WTC11 (cell line): ENCODE data around the gene ANXA2. TPM values are rescaled to one million over a fixed set of nuclear protein-coding genes. Genes with fewer than 3 reads are reported as not detected.

ENCODE experiments used
- ATAC-seq: fragments of 200-7000 bp; cut with Tn5 transposase; 2 replicates; pipeline ENCODE4 v1.10.0; 2021; ENCODE audit warnings: mild to moderate bottlenecking, moderate library complexity
- CTCF ChIA-PET: fragments of 300-600 bp; sonication (Branson Sonifier 250); formaldehyde crosslinking; loops from one replicate; lab custom pipeline; 2021; ENCODE audit warnings: antibody characterized with exemption; lab: Charles Lee
- POLR2A ChIA-PET: fragments of 350-600 bp; sonication (Branson Sonifier 250); formaldehyde crosslinking; loops from one replicate; lab custom pipeline; 2021; ENCODE audit warnings: antibody characterized with exemption; lab: Charles Lee
- DNase-seq: peaks from one replicate; pipeline ENCODE4 v3.0.0; 2021; ENCODE audit warnings: low spot score
- H3K27ac Mint-ChIP-seq: 2 replicates; pipeline ENCODE4 v1.8.0; 2021; ENCODE audit warnings: mixed read lengths
- H3K27me3 Mint-ChIP-seq: 2 replicates; pipeline ENCODE4 v1.8.0; 2021; ENCODE audit warnings: low read depth, mild to moderate bottlenecking, moderate library complexity, mixed read lengths
- H3K36me3 Mint-ChIP-seq: 2 replicates; pipeline ENCODE4 v1.8.0; 2021; ENCODE audit warnings: mixed read lengths
- H3K4me1 Mint-ChIP-seq: 2 replicates; pipeline ENCODE4 v1.8.0; 2022; ENCODE audit warnings: mixed read lengths
- H3K4me3 Mint-ChIP-seq: 2 replicates; pipeline ENCODE4 v1.8.0; 2021; ENCODE audit warnings: mild to moderate bottlenecking, moderate library complexity, mixed read lengths
- H3K9me3 Mint-ChIP-seq: 2 replicates; pipeline ENCODE4 v1.8.0; 2021; ENCODE audit warnings: mixed read lengths
- FOXK1 ChIP-seq: sonication (generic); formaldehyde crosslinking; IDR thresholded peaks from 2 replicates; pipeline ENCODE4 v1.8.0; 2022; ENCODE audit warnings: mild to moderate bottlenecking, moderate library complexity, missing genetic modification reagents
- NFATC4 ChIP-seq: fragments of 250-450 bp; sonication (Bioruptor Pico); IDR thresholded peaks from 2 replicates; pipeline ENCODE4 v1.9.0; 2021; ENCODE audit warnings: mild to moderate bottlenecking
- PRRX2 ChIP-seq: fragments of 250-450 bp; sonication (Bioruptor Pico); IDR thresholded peaks from 2 replicates; pipeline ENCODE4 v1.8.0; 2021; ENCODE audit warnings: mild to moderate bottlenecking
- RORB ChIP-seq: fragments of 250-450 bp; sonication (Bioruptor Pico); IDR thresholded peaks from 2 replicates; pipeline ENCODE4 v1.9.0; 2021; ENCODE audit warnings: mild to moderate bottlenecking
- SP1 ChIP-seq: sonication (generic); formaldehyde crosslinking; conservative IDR thresholded peaks from 2 replicates; pipeline ENCODE4 v1.8.1; 2022; ENCODE audit warnings: missing genetic modification reagents
- ZNF219 ChIP-seq: sonication (generic); formaldehyde crosslinking; IDR thresholded peaks from 2 replicates; pipeline ENCODE4 v1.8.0; 2023; ENCODE audit warnings: missing genetic modification reagents, mild to moderate bottlenecking, borderline replicate concordance
- ZNF232 ChIP-seq: sonication (generic); formaldehyde crosslinking; IDR thresholded peaks from 2 replicates; pipeline ENCODE4 v1.8.0; 2022; ENCODE audit warnings: mild to moderate bottlenecking, missing genetic modification reagents
- total RNA-seq: library from RNA; stranded (reverse); gene quantifications from 3 replicates; pipeline ENCODE4 v1.2.3, GENCODE V29; 2021
- TF ChIP-seq, protein P1 (sequence below): sonication (generic); formaldehyde crosslinking; IDR thresholded peaks from 2 replicates; pipeline ENCODE4 v1.8.1; 2023; ENCODE audit warnings: mild to moderate bottlenecking, missing genetic modification reagents, borderline replicate concordance
- TF ChIP-seq, protein P2 (sequence below): fragments of 250-450 bp; sonication (Bioruptor Pico); IDR thresholded peaks from 2 replicates; pipeline ENCODE4 v1.9.0; 2021; ENCODE audit warnings: mild to moderate bottlenecking
- TF ChIP-seq, protein P3 (sequence below): sonication (generic); formaldehyde crosslinking; IDR thresholded peaks from 2 replicates; pipeline ENCODE4 v1.8.1; 2023; ENCODE audit warnings: mild to moderate bottlenecking, missing genetic modification reagents, moderate library complexity
- TF ChIP-seq, protein P4 (sequence below): sonication (generic); formaldehyde crosslinking; IDR thresholded peaks from 2 replicates; pipeline ENCODE4 v1.8.0; 2023; ENCODE audit warnings: mild to moderate bottlenecking, missing genetic modification reagents
- TF ChIP-seq, protein P5 (sequence below): sonication (generic); formaldehyde crosslinking; conservative IDR thresholded peaks from 2 replicates; pipeline ENCODE4 v1.8.1; 2022; ENCODE audit warnings: mild to moderate bottlenecking, missing genetic modification reagents
- TF ChIP-seq, protein P6 (sequence below): sonication (generic); formaldehyde crosslinking; IDR thresholded peaks from 2 replicates; pipeline ENCODE4 v1.8.0; 2022; ENCODE audit warnings: mild to moderate bottlenecking, missing genetic modification reagents
- TF ChIP-seq, protein P7 (sequence below): fragments of 250-450 bp; sonication (Bioruptor Pico); IDR thresholded peaks from 2 replicates; pipeline ENCODE4 v1.9.0; 2021; ENCODE audit warnings: mild to moderate bottlenecking
- TF ChIP-seq, protein P8 (sequence below): fragments of 250-450 bp; sonication (Bioruptor Pico); IDR thresholded peaks from 2 replicates; pipeline ENCODE4 v1.9.0; 2021; ENCODE audit warnings: mild to moderate bottlenecking, borderline replicate concordance

Gene ANXA2
- total RNA-seq, 1 experiment from 2014 or later = 152 TPM

DNA sequence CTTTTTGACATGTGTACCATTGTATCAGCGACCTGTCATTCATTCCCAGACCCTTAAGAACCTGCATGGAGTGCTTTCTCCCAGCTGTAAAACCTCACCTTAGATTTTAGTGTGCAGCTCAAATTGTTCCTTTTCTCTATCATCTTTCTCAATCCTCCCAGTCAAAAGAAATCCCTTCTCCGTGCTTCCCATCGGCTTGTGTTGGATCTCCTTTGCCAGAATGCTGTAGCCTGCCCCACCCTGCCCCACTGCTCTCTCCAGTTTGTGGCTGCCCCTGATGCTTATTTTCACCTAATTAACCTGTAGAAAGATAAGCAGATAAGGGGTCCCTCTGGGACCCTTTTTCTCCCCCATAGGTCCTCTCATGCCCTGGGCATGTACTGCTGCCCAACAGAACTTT is 51.1 kb downstream of the ANXA2 start (continued):
- TF ChIP-seq, protein P1, sequence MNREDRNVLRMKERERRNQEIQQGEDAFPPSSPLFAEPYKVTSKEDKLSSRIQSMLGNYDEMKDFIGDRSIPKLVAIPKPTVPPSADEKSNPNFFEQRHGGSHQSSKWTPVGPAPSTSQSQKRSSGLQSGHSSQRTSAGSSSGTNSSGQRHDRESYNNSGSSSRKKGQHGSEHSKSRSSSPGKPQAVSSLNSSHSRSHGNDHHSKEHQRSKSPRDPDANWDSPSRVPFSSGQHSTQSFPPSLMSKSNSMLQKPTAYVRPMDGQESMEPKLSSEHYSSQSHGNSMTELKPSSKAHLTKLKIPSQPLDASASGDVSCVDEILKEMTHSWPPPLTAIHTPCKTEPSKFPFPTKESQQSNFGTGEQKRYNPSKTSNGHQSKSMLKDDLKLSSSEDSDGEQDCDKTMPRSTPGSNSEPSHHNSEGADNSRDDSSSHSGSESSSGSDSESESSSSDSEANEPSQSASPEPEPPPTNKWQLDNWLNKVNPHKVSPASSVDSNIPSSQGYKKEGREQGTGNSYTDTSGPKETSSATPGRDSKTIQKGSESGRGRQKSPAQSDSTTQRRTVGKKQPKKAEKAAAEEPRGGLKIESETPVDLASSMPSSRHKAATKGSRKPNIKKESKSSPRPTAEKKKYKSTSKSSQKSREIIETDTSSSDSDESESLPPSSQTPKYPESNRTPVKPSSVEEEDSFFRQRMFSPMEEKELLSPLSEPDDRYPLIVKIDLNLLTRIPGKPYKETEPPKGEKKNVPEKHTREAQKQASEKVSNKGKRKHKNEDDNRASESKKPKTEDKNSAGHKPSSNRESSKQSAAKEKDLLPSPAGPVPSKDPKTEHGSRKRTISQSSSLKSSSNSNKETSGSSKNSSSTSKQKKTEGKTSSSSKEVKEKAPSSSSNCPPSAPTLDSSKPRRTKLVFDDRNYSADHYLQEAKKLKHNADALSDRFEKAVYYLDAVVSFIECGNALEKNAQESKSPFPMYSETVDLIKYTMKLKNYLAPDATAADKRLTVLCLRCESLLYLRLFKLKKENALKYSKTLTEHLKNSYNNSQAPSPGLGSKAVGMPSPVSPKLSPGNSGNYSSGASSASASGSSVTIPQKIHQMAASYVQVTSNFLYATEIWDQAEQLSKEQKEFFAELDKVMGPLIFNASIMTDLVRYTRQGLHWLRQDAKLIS (CRISPR knock-in tag) = no peak
- TF ChIP-seq, protein P2, sequence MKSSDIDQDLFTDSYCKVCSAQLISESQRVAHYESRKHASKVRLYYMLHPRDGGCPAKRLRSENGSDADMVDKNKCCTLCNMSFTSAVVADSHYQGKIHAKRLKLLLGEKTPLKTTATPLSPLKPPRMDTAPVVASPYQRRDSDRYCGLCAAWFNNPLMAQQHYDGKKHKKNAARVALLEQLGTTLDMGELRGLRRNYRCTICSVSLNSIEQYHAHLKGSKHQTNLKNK = no peak
- TF ChIP-seq, protein P3, sequence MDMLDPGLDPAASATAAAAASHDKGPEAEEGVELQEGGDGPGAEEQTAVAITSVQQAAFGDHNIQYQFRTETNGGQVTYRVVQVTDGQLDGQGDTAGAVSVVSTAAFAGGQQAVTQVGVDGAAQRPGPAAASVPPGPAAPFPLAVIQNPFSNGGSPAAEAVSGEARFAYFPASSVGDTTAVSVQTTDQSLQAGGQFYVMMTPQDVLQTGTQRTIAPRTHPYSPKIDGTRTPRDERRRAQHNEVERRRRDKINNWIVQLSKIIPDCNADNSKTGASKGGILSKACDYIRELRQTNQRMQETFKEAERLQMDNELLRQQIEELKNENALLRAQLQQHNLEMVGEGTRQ (CRISPR knock-in tag) = no peak
- TF ChIP-seq ZNF232 (CRISPR knock-in tag) (no peak), RORB (no peak), NFATC4 (CRISPR knock-in tag) (no peak), PRRX2 (CRISPR knock-in tag) (no peak), SP1 (CRISPR knock-in tag) (no peak)
- TF ChIP-seq, protein P4, sequence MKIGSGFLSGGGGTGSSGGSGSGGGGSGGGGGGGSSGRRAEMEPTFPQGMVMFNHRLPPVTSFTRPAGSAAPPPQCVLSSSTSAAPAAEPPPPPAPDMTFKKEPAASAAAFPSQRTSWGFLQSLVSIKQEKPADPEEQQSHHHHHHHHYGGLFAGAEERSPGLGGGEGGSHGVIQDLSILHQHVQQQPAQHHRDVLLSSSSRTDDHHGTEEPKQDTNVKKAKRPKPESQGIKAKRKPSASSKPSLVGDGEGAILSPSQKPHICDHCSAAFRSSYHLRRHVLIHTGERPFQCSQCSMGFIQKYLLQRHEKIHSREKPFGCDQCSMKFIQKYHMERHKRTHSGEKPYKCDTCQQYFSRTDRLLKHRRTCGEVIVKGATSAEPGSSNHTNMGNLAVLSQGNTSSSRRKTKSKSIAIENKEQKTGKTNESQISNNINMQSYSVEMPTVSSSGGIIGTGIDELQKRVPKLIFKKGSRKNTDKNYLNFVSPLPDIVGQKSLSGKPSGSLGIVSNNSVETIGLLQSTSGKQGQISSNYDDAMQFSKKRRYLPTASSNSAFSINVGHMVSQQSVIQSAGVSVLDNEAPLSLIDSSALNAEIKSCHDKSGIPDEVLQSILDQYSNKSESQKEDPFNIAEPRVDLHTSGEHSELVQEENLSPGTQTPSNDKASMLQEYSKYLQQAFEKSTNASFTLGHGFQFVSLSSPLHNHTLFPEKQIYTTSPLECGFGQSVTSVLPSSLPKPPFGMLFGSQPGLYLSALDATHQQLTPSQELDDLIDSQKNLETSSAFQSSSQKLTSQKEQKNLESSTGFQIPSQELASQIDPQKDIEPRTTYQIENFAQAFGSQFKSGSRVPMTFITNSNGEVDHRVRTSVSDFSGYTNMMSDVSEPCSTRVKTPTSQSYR = no peak

DNA sequence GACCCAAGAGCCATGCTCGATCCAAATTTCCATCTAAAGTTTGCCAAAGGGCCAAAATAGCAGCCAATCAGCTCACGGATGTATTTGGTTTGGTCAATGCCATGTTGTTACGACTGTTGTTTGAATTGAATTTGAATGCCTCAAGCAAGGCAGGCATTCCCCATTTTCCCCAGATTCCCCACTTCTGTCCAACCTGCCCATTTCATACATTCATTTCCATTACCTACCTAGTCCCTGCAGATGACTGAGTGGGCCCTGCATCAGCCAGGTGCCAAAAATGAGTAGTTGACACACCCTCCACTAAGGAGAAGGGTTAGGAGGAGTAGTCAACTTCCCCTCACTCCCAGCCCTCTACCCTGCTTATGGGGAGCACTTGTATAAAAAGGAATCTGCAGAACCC is 51.7 kb downstream of the ANXA2 start:
- Mint-ChIP-seq H3K4me1 (peaks cover 21% of the 10 kb centered on the region), H3K27ac (no peak overlapping the region), H3K9me3 (no peaks in the 10 kb centered on the region), H3K27me3 (no peaks in the 10 kb centered on the region), H3K36me3 (peaks cover 22% of the 10 kb centered on the region), H3K4me3 (no peak overlapping the region)
- ChIA-PET POLR2A (no interaction called here), CTCF (interaction anchor here (1.9 kb wide), 1 partner anchor 20 kb away, joined by 4 read pairs; no protein-coding TSS in a partner anchor)
- ATAC-seq (no peak), DNase-seq (no peak)
- TF ChIP-seq ZNF219 (CRISPR knock-in tag) (no peak), FOXK1 (CRISPR knock-in tag) (no peak)
- TF ChIP-seq, protein P4 = no peak
- TF ChIP-seq, protein P5, sequence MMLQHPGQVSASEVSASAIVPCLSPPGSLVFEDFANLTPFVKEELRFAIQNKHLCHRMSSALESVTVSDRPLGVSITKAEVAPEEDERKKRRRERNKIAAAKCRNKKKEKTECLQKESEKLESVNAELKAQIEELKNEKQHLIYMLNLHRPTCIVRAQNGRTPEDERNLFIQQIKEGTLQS (CRISPR knock-in tag) = no peak
- TF ChIP-seq, protein P6, sequence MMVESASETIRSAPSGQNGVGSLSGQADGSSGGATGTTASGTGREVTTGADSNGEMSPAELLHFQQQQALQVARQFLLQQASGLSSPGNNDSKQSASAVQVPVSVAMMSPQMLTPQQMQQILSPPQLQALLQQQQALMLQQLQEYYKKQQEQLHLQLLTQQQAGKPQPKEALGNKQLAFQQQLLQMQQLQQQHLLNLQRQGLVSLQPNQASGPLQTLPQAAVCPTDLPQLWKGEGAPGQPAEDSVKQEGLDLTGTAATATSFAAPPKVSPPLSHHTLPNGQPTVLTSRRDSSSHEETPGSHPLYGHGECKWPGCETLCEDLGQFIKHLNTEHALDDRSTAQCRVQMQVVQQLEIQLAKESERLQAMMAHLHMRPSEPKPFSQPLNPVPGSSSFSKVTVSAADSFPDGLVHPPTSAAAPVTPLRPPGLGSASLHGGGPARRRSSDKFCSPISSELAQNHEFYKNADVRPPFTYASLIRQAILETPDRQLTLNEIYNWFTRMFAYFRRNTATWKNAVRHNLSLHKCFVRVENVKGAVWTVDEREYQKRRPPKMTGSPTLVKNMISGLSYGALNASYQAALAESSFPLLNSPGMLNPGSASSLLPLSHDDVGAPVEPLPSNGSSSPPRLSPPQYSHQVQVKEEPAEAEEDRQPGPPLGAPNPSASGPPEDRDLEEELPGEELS = no peak
- TF ChIP-seq, protein P7, sequence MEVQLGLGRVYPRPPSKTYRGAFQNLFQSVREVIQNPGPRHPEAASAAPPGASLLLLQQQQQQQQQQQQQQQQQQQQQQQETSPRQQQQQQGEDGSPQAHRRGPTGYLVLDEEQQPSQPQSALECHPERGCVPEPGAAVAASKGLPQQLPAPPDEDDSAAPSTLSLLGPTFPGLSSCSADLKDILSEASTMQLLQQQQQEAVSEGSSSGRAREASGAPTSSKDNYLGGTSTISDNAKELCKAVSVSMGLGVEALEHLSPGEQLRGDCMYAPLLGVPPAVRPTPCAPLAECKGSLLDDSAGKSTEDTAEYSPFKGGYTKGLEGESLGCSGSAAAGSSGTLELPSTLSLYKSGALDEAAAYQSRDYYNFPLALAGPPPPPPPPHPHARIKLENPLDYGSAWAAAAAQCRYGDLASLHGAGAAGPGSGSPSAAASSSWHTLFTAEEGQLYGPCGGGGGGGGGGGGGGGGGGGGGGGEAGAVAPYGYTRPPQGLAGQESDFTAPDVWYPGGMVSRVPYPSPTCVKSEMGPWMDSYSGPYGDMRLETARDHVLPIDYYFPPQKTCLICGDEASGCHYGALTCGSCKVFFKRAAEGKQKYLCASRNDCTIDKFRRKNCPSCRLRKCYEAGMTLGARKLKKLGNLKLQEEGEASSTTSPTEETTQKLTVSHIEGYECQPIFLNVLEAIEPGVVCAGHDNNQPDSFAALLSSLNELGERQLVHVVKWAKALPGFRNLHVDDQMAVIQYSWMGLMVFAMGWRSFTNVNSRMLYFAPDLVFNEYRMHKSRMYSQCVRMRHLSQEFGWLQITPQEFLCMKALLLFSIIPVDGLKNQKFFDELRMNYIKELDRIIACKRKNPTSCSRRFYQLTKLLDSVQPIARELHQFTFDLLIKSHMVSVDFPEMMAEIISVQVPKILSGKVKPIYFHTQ (CRISPR knock-in tag) = no peak
- TF ChIP-seq, protein P8, sequence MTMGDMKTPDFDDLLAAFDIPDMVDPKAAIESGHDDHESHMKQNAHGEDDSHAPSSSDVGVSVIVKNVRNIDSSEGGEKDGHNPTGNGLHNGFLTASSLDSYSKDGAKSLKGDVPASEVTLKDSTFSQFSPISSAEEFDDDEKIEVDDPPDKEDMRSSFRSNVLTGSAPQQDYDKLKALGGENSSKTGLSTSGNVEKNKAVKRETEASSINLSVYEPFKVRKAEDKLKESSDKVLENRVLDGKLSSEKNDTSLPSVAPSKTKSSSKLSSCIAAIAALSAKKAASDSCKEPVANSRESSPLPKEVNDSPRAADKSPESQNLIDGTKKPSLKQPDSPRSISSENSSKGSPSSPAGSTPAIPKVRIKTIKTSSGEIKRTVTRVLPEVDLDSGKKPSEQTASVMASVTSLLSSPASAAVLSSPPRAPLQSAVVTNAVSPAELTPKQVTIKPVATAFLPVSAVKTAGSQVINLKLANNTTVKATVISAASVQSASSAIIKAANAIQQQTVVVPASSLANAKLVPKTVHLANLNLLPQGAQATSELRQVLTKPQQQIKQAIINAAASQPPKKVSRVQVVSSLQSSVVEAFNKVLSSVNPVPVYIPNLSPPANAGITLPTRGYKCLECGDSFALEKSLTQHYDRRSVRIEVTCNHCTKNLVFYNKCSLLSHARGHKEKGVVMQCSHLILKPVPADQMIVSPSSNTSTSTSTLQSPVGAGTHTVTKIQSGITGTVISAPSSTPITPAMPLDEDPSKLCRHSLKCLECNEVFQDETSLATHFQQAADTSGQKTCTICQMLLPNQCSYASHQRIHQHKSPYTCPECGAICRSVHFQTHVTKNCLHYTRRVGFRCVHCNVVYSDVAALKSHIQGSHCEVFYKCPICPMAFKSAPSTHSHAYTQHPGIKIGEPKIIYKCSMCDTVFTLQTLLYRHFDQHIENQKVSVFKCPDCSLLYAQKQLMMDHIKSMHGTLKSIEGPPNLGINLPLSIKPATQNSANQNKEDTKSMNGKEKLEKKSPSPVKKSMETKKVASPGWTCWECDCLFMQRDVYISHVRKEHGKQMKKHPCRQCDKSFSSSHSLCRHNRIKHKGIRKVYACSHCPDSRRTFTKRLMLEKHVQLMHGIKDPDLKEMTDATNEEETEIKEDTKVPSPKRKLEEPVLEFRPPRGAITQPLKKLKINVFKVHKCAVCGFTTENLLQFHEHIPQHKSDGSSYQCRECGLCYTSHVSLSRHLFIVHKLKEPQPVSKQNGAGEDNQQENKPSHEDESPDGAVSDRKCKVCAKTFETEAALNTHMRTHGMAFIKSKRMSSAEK = no peak
